Measurements from ENCODE around the gene COPE. TPM values are rescaled to one million over a fixed set of nuclear protein-coding genes. Genes with fewer than 3 reads are reported as not detected.
A peak's percentile ranks its signal among the peaks of the same experiment; 100 is the strongest.

Gene COPE
- total RNA-seq, 4 donors from 2014 or later: 112 to 223 (median 208) TPM

DNA sequence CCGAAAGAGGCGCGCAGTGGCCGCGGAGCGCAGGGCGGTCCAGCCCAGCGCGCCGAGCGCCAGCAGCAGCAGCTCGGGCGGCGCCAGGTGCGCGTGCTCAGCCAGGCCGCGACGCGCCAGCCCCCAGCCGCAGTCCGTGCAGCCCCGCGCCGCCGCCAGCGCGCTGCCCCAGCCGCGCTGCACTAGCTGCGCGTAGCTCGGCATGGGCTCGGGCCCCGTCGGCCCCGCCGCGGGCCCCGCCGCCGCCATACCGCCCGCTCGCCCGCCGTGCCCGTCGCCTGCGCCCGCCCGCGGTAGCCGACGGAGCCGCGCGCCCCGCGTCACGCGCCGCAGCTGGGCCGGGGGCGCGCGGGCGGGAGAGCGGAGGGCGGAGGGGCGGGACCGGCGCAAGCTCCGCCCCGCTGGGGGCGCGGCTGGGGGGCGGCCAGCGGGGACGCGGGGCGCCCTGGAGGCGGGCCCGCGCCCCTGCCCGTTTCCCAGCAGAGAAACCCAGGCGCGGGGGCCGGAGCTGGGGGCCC, 23.3 kb downstream of the COPE start, which contains the start of gene CERS1:
CERS1 (minus strand) TSS at position 335 of the 518 bp plus-strand sequence; CDS start at position 249, 86 bp downstream.
- Histone ChIP-seq H3K4me1 (peaks cover 26% of the 10 kb centered on the region), H3K36me3 (peaks cover 22% of the 10 kb centered on the region), H3K4me3 (peak within 1 kb of the TSS; percentile 52), H3K27ac (no peak within 1 kb of the TSS), H3K27me3 (peaks cover 35% of the 10 kb centered on the region), H3K9me3 (no peaks in the 10 kb centered on the region)
- 0% methylated on average over 3 of the region's 89 CpGs for WGBS
- TF ChIP-seq, protein P1, sequence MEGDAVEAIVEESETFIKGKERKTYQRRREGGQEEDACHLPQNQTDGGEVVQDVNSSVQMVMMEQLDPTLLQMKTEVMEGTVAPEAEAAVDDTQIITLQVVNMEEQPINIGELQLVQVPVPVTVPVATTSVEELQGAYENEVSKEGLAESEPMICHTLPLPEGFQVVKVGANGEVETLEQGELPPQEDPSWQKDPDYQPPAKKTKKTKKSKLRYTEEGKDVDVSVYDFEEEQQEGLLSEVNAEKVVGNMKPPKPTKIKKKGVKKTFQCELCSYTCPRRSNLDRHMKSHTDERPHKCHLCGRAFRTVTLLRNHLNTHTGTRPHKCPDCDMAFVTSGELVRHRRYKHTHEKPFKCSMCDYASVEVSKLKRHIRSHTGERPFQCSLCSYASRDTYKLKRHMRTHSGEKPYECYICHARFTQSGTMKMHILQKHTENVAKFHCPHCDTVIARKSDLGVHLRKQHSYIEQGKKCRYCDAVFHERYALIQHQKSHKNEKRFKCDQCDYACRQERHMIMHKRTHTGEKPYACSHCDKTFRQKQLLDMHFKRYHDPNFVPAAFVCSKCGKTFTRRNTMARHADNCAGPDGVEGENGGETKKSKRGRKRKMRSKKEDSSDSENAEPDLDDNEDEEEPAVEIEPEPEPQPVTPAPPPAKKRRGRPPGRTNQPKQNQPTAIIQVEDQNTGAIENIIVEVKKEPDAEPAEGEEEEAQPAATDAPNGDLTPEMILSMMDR (IDR thresholded peaks at IDR 0.05): no peak
- TF ChIP-seq POLR2A (IDR thresholded peaks at IDR 0.05): no peak
- no peak for TF ChIP-seq EP300 (IDR thresholded peaks at IDR 0.05)
- TF ChIP-seq POLR2AphosphoS5 (IDR thresholded peaks at IDR 0.05): no peak
- no peak for DNase-seq (ENCODE audit: low spot score in 2 of 2)

DNA sequence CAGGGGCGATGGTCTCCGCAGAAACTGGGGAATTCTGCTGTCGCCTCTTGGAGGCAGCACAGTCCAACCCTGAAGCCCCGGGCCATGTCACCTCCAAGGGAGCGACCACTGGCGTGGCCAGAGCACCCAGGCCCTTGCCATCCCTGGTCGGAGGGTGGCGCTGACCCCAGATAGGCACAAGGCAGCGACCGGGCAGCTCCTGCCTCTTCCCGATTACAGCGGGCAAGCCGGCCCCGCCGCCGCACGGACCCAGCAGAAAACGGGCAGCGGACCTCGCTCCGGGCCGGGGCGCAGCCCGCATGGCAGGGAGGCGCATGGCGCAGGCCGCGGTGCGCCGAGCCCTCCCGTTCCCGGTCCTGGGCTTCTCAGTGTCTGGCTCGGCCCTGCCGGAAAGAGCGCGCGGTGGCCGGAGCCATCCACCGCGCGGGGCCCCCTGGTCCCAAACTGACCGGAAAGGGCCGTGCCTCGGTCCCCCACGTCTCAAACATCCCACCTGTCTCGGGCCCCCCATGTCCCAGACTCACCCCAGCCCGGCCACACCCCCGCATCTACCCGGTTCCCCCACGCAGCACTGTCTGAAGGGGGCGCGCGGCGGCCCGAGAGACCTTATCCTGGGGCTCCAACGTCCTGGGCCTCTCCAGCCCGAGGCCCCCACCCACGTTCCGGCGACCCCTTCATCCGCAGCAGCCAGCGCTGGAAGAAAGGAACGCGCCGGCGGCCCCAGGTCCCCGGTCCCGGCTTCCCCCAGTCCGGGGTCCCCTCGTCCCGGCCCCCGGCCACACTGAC, 24.0 kb downstream of the COPE start:
- Histone ChIP-seq H3K27ac (no peak overlapping the region), H3K9me3 (no peaks in the 10 kb centered on the region), H3K4me3 (peak overlapping the region; percentile 52), H3K4me1 (peaks cover 26% of the 10 kb centered on the region), H3K36me3 (peaks cover 15% of the 10 kb centered on the region), H3K27me3 (peaks cover 35% of the 10 kb centered on the region)
- TF ChIP-seq EP300 (IDR thresholded peaks at IDR 0.05): no peak
- TF ChIP-seq, protein P1 (IDR thresholded peaks at IDR 0.05): no peak
- TF ChIP-seq POLR2AphosphoS5 (IDR thresholded peaks at IDR 0.05): no peak
- TF ChIP-seq POLR2A (IDR thresholded peaks at IDR 0.05): no peak
- WGBS: under 1% methylated on average over 30 of the region's 72 CpGs
- DNase-seq (ENCODE audit: low spot score in 2 of 2): no peak

DNA sequence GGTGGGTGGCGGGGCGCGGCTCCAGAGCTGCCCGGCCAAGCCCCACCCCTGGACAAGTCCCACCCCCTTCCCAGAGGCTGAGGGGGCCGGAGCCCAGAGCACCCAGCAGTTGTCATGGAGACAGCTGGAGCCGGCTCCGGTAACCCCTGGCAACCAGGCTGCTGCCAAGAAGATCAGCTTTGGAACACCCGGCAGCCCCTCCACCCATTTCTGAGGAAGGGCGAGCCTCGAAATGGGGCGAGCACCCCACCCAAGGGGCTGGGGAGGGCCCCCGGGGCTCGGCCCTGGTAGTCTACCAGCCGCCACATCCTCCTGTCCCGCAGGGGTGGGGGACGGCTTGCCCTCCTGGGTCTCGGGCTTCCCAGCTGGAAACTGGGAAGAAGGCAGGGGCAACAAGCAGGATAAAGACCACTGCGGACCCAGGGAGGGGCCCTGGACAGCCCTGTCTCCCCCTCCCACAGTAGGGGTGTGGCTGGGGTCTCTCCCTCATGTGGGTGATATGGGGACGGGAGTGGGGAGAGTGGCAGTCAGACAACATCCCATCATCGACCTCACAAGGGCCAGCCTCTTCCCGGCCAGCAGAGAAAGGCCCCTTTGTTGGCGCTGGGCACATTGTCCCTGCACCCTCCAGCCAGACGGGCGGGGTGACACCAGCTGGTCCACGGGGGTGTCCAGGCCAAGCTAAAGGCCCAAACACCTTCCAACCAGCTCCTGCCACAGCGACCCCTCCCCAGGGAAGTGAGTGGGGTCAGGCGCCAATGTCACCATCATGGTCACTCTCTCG, 24.7 kb downstream of the COPE start:
- Histone ChIP-seq H3K4me3 (peak overlapping the region; percentile 52), H3K27me3 (peaks cover 35% of the 10 kb centered on the region), H3K36me3 (peaks cover 7% of the 10 kb centered on the region)

DNA sequence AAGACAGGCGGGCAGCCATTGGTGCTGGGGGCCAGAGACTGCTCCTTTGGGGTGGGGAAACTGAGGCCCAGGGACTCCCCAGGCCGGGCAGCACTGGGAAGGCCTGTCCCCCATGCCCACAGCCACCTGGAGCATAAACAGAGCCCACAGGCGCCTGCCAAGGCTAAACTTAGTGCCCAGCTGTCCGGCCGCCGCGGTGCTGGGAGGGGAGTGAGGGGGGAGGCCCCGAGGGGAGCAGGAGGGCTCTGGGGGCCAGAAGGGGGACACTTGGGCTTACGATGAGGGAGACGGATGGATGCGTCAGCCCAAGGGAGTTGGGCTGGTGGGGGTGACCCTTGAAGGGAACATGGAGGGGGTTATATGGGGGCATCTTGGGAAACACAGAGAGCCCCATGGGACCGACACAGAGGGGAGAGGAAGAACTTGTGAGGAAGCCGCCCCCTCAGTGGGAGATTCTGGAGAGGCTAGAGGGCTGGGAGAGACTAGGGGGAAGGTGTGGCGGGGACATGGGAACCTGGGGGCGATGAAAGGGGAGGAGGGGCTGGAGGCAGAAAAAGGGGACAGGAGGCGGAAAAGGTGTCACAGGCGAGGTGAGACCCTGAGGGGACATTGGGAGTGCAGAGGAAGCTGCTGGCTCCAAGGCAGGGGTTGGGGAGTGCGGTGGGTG, 25.5 kb downstream of the COPE start:
- WGBS: 58% methylated on average over 18 of the region's 18 CpGs

More for the DNA sequence above, 24.7 kb downstream of the COPE start:
- no peak for TF ChIP-seq POLR2AphosphoS5 (IDR thresholded peaks at IDR 0.05)
- TF ChIP-seq, protein P1 (IDR thresholded peaks at IDR 0.05): no peak
- no peak for TF ChIP-seq POLR2A (IDR thresholded peaks at IDR 0.05)
- TF ChIP-seq EP300 (IDR thresholded peaks at IDR 0.05): no peak
- H3K9me3 ChIP-seq: no peaks in the 10 kb centered on the region
- DNase-seq (ENCODE audit: low spot score in 2 of 2): no peak
- WGBS: 7% methylated on average over 11 of the region's 28 CpGs
- H3K4me1 ChIP-seq: peaks cover 26% of the 10 kb centered on the region
- H3K27ac ChIP-seq: no peak overlapping the region

More for the DNA sequence above, 25.5 kb downstream of the COPE start:
- Histone ChIP-seq H3K4me3 (no peak overlapping the region), H3K27ac (no peak overlapping the region), H3K27me3 (peaks cover 35% of the 10 kb centered on the region), H3K36me3 (peaks cover under 1% of the 10 kb centered on the region), H3K4me1 (peaks cover 26% of the 10 kb centered on the region), H3K9me3 (no peaks in the 10 kb centered on the region)
- TF ChIP-seq POLR2A (IDR thresholded peaks at IDR 0.05) (no peak), EP300 (IDR thresholded peaks at IDR 0.05) (no peak), POLR2AphosphoS5 (IDR thresholded peaks at IDR 0.05) (no peak)
- TF ChIP-seq, protein P1 (IDR thresholded peaks at IDR 0.05): no peak
- DNase-seq (ENCODE audit: low spot score in 2 of 2): no peak

Measured in suprapubic skin (tissue), 4 donors.